B cell (primary cell): ENCODE data around the gene ASB2. TPM values are rescaled to one million over a fixed set of nuclear protein-coding genes. Genes with fewer than 3 reads are reported as not detected.

Experiments
- ATAC-seq: fragments of 200-7000 bp; cut with Tn5 transposase; one replicate; pipeline ENCODE4 v1.10.0; 2021; ENCODE audit warnings: low read depth, mild to moderate bottlenecking, moderate number of reproducible peaks, moderate library complexity
- CTCF ChIA-PET: fragments of 350-600 bp; sonication (Branson Sonifier 250); formaldehyde crosslinking; loops from one replicate; lab custom pipeline; 2021; ENCODE audit warnings: antibody characterized with exemption, inconsistent platforms; lab: Charles Lee
- POLR2A ChIA-PET: fragments of 350-600 bp; sonication (Branson Sonifier 250); formaldehyde crosslinking; loops from one replicate; lab custom pipeline; 2021; ENCODE audit warnings: antibody characterized with exemption; lab: Charles Lee
- DNase-seq: peaks from one replicate; pipeline ENCODE4 v3.0.0; 2013
- H2AFZ ChIP-seq: 2 replicates; pipeline ENCODE4 v1.6.1; 2012; ENCODE audit warnings: mild to moderate bottlenecking, low read depth, low read length; ENCODE audit not compliant: insufficient read depth, poor library complexity, severe bottlenecking
- H3K27ac ChIP-seq, 2 donors: 1 replicate in 1 of 2; 2 replicates in 1 of 2; pipeline ENCODE4 v1.5.1; 2012 to 2013; ENCODE audit warnings: low read length in 2 of 2, mild to moderate bottlenecking in 2 of 2, moderate library complexity in 1 of 2
- H3K27me3 ChIP-seq, 4 experiments: fragments of 200-600 bp in 1 of 4; sonication (generic) in 1 of 4; replicated peaks in 1 of 4; 1 replicate in 2 of 4; 2 replicates in 2 of 4; pipeline versions ENCODE4 v1.6.1 to v1.7.0; 2013 to 2016; ENCODE audit warnings: low read length in 3 of 4, mild to moderate bottlenecking in 2 of 4, mixed read lengths in 1 of 4, moderate library complexity in 1 of 4; ENCODE audit not compliant: insufficient read depth in 4 of 4, control insufficient read depth in 3 of 4; ENCODE audit errors: control extremely low read depth in 1 of 4
- H3K36me3 ChIP-seq, 2 experiments: replicated peaks in 1 of 2; 1 replicate in 1 of 2; 2 replicates in 1 of 2; pipeline versions ENCODE4 v1.6.1 to v1.7.1; 2013; ENCODE audit warnings: low read length in 1 of 2; ENCODE audit not compliant: insufficient read depth in 2 of 2, control insufficient read depth in 1 of 2; ENCODE audit errors: control extremely low read depth in 1 of 2, extremely low read depth in 1 of 2
- H3K4me1 ChIP-seq, 2 donors: fragments of 200-600 bp in 1 of 2; sonication (generic) in 1 of 2; 1 replicate in 1 of 2; 2 replicates in 1 of 2; pipeline versions ENCODE4 v1.5.1 to v1.6.1; 2013 to 2017; ENCODE audit warnings: low read length in 2 of 2; ENCODE audit not compliant: control insufficient read depth in 2 of 2, insufficient read depth in 2 of 2
- H3K4me2 ChIP-seq: replicated peaks from 2 replicates; pipeline ENCODE3; 2012; ENCODE audit warnings: mild to moderate bottlenecking, low read depth, low read length; ENCODE audit not compliant: poor library complexity, severe bottlenecking
- H3K4me3 ChIP-seq, 5 experiments: fragments of 200-600 bp in 1 of 5; sonication (generic) in 1 of 5; 1 replicate in 3 of 5; 2 replicates in 2 of 5; pipeline versions ENCODE4 v1.5.1 to v1.7.0; 2011 to 2016; ENCODE audit warnings: low read length in 4 of 5, mild to moderate bottlenecking in 4 of 5, low read depth in 2 of 5, control low read depth in 1 of 5, moderate library complexity in 1 of 5; ENCODE audit not compliant: insufficient read depth in 1 of 5; ENCODE audit errors: control extremely low read depth in 1 of 5, extremely low read depth in 1 of 5
- H3K79me2 ChIP-seq: fragments of 200-600 bp; sonication (generic); one replicate; pipeline ENCODE4 v1.6.0; 2016; ENCODE audit warnings: low read length; ENCODE audit not compliant: control insufficient read depth, insufficient read depth
- H3K9ac ChIP-seq: fragments of 200-600 bp; sonication (generic); 2 replicates; pipeline ENCODE4 v1.6.1; 2017; ENCODE audit warnings: mild to moderate bottlenecking, low read length, moderate library complexity
- H3K9me3 ChIP-seq, 3 donors: one replicate each; pipeline versions ENCODE4 v1.6.1 to v1.7.1; 2013; ENCODE audit warnings: low read length in 2 of 3; ENCODE audit not compliant: control insufficient read depth in 2 of 3, insufficient read depth in 1 of 3; ENCODE audit errors: control extremely low read depth in 1 of 3
- H4K20me1 ChIP-seq: 2 replicates; pipeline ENCODE4 v1.6.0; 2012; ENCODE audit warnings: mild to moderate bottlenecking, low read length; ENCODE audit not compliant: insufficient read depth, control insufficient read depth, poor library complexity, severe bottlenecking
- H3K27ac Mint-ChIP-seq: one replicate; pipeline ENCODE4 v1.8.0; 2021; ENCODE audit warnings: mixed read lengths
- H3K27me3 Mint-ChIP-seq: one replicate; pipeline ENCODE4 v1.8.0; 2021; ENCODE audit warnings: mixed read lengths
- H3K4me1 Mint-ChIP-seq: one replicate; pipeline ENCODE4 v1.8.0; 2021; ENCODE audit warnings: mixed read lengths
- H3K4me3 Mint-ChIP-seq: one replicate; pipeline ENCODE4 v1.8.0; 2021; ENCODE audit warnings: mixed read lengths
- H3K9me3 Mint-ChIP-seq: one replicate; pipeline ENCODE4 v1.8.0; 2022; ENCODE audit warnings: mixed read lengths; ENCODE audit not compliant: insufficient read depth
- CTCF ChIP-seq: fragments of 200-600 bp; IDR thresholded peaks from one replicate; pipeline ENCODE4 v1.8.0; 2022; ENCODE audit warnings: antibody characterized with exemption, mild to moderate bottlenecking
- EZH2 ChIP-seq: IDR thresholded peaks from 2 replicates; pipeline ENCODE4 v1.6.1; 2012; ENCODE audit warnings: borderline replicate concordance, low read depth, mild to moderate bottlenecking, moderate library complexity, low read length; ENCODE audit not compliant: insufficient read depth, poor library complexity, severe bottlenecking
- WGBS: methylation state at CpG from one replicate; pipeline ENCODE4 v1.1.5; 2013; ENCODE audit warnings: missing lambda C conversion rate; ENCODE audit not compliant: insufficient coverage; 5-methylcytosine and 5-hydroxymethylcytosine counted together
- intact Hi-C: fragments of 100-400 bp; cut with micrococcal nuclease; formaldehyde crosslinking; loops from one replicate; pipeline ENCODE4 v1.10.0; 2022
- polyA plus RNA-seq: library from polyadenylated mRNA; depleted of rRNA; stranded (reverse); fragments of >200 nt; gene quantifications from 2 replicates; pipeline ENCODE4 v1.2.3, GENCODE V29; 2012
- total RNA-seq, 2 donors: library from RNA; stranded (reverse); fragments of 120-200 nt in 1 of 2; gene quantifications; 1 replicate in 1 of 2; 2 replicates in 1 of 2; pipeline versions ENCODE4 v1.2.3 to v1.2.4, GENCODE V29; 2013 to 2022

ASB2 gene
- total and polyA plus RNA-seq, 2 donors (not counting 1 experiment from before 2014, with no cell fraction given), result 1.5 to 2.7 TPM

DNA sequence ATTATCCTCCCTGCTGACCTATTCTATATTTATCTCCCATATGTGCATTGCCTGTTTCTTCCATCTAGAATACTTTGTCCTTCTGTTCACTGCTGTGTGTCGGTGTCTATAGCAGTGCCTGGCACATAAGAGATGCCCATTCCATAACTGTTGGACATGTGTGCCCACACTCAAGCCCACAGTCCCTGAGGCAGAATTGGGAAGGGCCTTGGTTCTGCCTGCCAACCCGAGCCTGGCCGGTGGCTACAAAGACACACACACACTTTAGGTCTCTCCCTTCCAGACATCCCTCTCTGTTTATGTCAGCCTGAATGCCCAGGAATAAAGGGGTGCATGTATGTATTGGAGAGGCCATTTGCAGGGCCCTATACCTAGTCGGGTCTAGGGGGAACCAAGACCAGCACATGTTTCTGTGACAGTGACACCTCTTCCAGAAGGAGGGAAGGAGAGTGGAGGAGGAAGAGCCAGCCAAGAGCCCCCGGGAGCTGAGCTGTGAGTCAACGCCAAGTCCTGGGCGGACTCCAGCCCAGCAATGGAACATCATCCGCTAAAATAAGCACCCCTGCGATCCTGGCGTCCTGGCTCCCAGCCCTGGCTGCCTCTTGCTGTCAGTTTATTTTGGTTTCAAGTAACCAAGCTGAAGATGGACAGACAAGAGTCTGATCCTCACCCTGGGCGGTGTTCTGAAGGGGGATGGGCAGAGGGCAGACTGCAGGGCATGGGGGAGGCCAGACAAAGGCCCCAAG lies 4.3 kb upstream of the ASB2 start:
- H3K9me3 ChIP-seq, result peaks cover 1 to 47% (median 18%) of the 10 kb centered on the region in 3 donors
- peaks cover 42% of the 10 kb centered on the region for H3K27me3 Mint-ChIP-seq
- peaks cover 0 to 68% (median 38%) of the 10 kb centered on the region in 4 experiments for H3K27me3 ChIP-seq
- ChIA-PET POLR2A (no interaction called here), CTCF (interaction anchor here (1.7 to 37.7 kb wide), 2 partner anchors 9 to 38 kb away, joined by 4 to 1036 read pairs; no protein-coding TSS in a partner anchor)
- H3K4me3 ChIP-seq, result no peak overlapping the region
- H3K9ac ChIP-seq, result no peak overlapping the region
- no peaks in the 10 kb centered on the region for H3K79me2 ChIP-seq
- no peak overlapping the region for H2AFZ ChIP-seq
- no peaks in the 10 kb centered on the region for H3K36me3 ChIP-seq
- DNase-seq, result no peak
- TF ChIP-seq EZH2 (no peak), CTCF (no peak)
- no peaks in the 10 kb centered on the region for H3K9me3 Mint-ChIP-seq
- H4K20me1 ChIP-seq, result no peaks in the 10 kb centered on the region
- no peak overlapping the region for H3K27ac Mint-ChIP-seq
- peaks cover 21 to 33% of the 10 kb centered on the region in 2 donors for H3K4me1 ChIP-seq
- no peak for ATAC-seq
- 96% methylated on average over 9 of the region's 11 CpGs for WGBS
- H3K27ac ChIP-seq, result no peak overlapping the region
- intact Hi-C loops, result no loop called here
- no peak overlapping the region for H3K4me3 Mint-ChIP-seq
- peaks cover 30% of the 10 kb centered on the region for H3K4me1 Mint-ChIP-seq
- no peak overlapping the region for H3K4me2 ChIP-seq

DNA sequence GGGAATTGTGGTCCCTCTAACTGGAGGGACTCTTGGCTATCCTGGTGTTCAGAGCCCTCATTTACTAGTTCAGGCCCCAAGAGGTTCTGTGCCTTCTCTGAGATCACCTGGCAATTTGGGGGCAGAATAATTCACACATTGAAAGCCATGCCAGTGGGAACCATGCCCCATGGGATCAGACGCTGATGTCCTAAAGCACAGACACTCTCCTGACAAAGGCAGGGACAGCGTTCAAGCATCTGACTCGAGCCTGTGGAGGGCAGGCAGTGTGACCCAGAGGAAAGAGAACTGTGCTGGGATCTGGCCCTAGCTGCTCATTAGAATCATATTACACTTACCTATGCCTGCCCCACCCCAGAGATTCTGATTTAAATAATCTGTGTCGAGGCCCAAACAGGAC lies 2.4 kb upstream of the ASB2 start:
- Mint-ChIP-seq H3K27me3 (peaks cover 43% of the 10 kb centered on the region), H3K27ac (no peak overlapping the region), H3K9me3 (no peaks in the 10 kb centered on the region), H3K4me3 (no peak overlapping the region), H3K4me1 (peaks cover 33% of the 10 kb centered on the region)
- Histone ChIP-seq H3K4me3 (no peak overlapping the region), H3K4me1 (peaks cover 23 to 35% of the 10 kb centered on the region in 2 donors), H3K27ac (no peak overlapping the region), H3K9ac (no peak overlapping the region), H4K20me1 (no peaks in the 10 kb centered on the region), H3K36me3 (no peaks in the 10 kb centered on the region), H3K4me2 (no peak overlapping the region), H2AFZ (no peak overlapping the region), H3K27me3 (peaks cover 0 to 69% (median 36%) of the 10 kb centered on the region in 4 experiments), H3K9me3 (peaks cover 1 to 44% (median 18%) of the 10 kb centered on the region in 3 donors), H3K79me2 (no peaks in the 10 kb centered on the region)
- ChIA-PET POLR2A (no interaction called here), CTCF (interaction anchor here (1.2 to 37.7 kb wide), 4 partner anchors 8 to 36 kb away, joined by 4 to 1036 read pairs (median 7); no protein-coding TSS in a partner anchor)
- DNase-seq (no peak), ATAC-seq (no peak)
- 60% methylated on average over 3 of the region's 4 CpGs for whole genome bisulfite sequencing
- intact Hi-C loops, result loop anchor here (1.0 to 2.0 kb wide), 2 partner anchors 11 to 16 kb away; no protein-coding TSS in a partner anchor
- TF ChIP-seq EZH2, result no peak
